HCT116 (cell line): ENCODE measurements around the gene HIVEP3. TPM values are rescaled to one million over a fixed set of nuclear protein-coding genes. Genes with fewer than 3 reads are reported as not detected.

Experiments
- ATAC-seq: fragments of 200-7000 bp; cut with Tn5 transposase; 2 replicates; pipeline ENCODE4 v1.9.1; 2020; ENCODE audit warnings: mild to moderate bottlenecking, moderate library complexity
- BruUV-seq: library from RNA; stranded (reverse); fragments of 400-500 nt; replicated peaks from 2 replicates; lab custom pipeline; 2021; lab: Mats Ljungman, UMichigan
- CTCF ChIA-PET: fragments of 300-600 bp; sonication (Branson Sonifier 250); formaldehyde crosslinking; loops from one replicate; lab custom pipeline; 2021; ENCODE audit warnings: antibody characterized with exemption; lab: Charles Lee
- POLR2A ChIA-PET: fragments of 300-600, 350-600 bp; sonication (Branson Sonifier 250); formaldehyde crosslinking; loops from one replicate; lab custom pipeline; 2021; ENCODE audit warnings: antibody characterized with exemption; lab: Charles Lee
- RAD21 ChIA-PET, 2 experiments: fragments of 300-600 bp; sonication (Branson Sonifier 250); formaldehyde crosslinking; loops; one replicate each; lab custom pipeline; 2023; ENCODE audit warnings: low total read pairs in 2 of 2; ENCODE audit not compliant: uncharacterized antibody in 2 of 2, unreplicated experiment in 2 of 2, low non-redundant PET in 1 of 2; lab: Charles Lee
- DNase-seq: peaks from one replicate; pipeline ENCODE4 v3.0.0-alpha.2; 2010; ENCODE audit warnings: low read depth, low spot score
- H2AFZ ChIP-seq: fragments of 200-600 bp; shearing (Covaris generic), sonication (generic); 2 replicates; pipeline ENCODE4 v1.6.1; 2017; ENCODE audit warnings: low read depth, mixed run types, mixed read lengths, antibody characterized with exemption, low read length; ENCODE audit not compliant: poor library complexity, severe bottlenecking
- H3K27ac ChIP-seq: 2 replicates; pipeline ENCODE4 v1.5.1; 2012; ENCODE audit warnings: low read depth, low read length
- H3K27me3 ChIP-seq: fragments of 200-600 bp; sonication (generic); 2 replicates; pipeline ENCODE4 v1.6.1; 2016; ENCODE audit warnings: mixed run types, low read length, mixed read lengths; ENCODE audit not compliant: insufficient read depth
- H3K36me3 ChIP-seq, 2 experiments: fragments of 200-500 bp in 1 of 2; fragments of 200-600 bp in 1 of 2; sonication (Bioruptor generic) in 1 of 2; sonication (generic) in 1 of 2; 2 replicates each; pipeline versions ENCODE4 v1.5.1 to v1.6.1; 2014 to 2016; ENCODE audit warnings: low read length in 2 of 2, inconsistent platforms in 1 of 2, mixed read lengths in 1 of 2, mixed run types in 1 of 2; ENCODE audit not compliant: insufficient read depth in 2 of 2, control insufficient read depth in 1 of 2
- H3K4me1 ChIP-seq, 2 experiments: fragments of 200-600 bp in 1 of 2; sonication (generic) in 1 of 2; 2 replicates each; pipeline versions ENCODE4 v1.5.1 to v1.6.1; 2012 to 2017; ENCODE audit warnings: low read length in 2 of 2, inconsistent platforms in 1 of 2, mild to moderate bottlenecking in 1 of 2, mixed read lengths in 1 of 2, mixed run types in 1 of 2, moderate library complexity in 1 of 2; ENCODE audit not compliant: insufficient read depth in 2 of 2, control insufficient read depth in 1 of 2
- H3K4me2 ChIP-seq: fragments of 200-600 bp; sonication (generic); 2 replicates; pipeline ENCODE4 v1.6.1; 2017; ENCODE audit warnings: mixed run types, low read length, mixed read lengths
- H3K4me3 ChIP-seq, 2 experiments: fragments of 200-600 bp in 1 of 2; sonication (generic) in 1 of 2; replicated peaks in 1 of 2; 2 replicates each; pipeline ENCODE4 v1.5.1; 2011 to 2016; ENCODE audit warnings: low read length in 2 of 2, control low read depth in 1 of 2, low read depth in 1 of 2, mild to moderate bottlenecking in 1 of 2, mixed read lengths in 1 of 2, mixed run types in 1 of 2
- H3K79me2 ChIP-seq: fragments of 200-600 bp; sonication (generic); 2 replicates; pipeline ENCODE4 v1.6.1; 2017; ENCODE audit warnings: mild to moderate bottlenecking, mixed run types, low read length, moderate library complexity, mixed read lengths; ENCODE audit not compliant: insufficient read depth
- H3K9ac ChIP-seq: fragments of 200-600 bp; sonication (generic); 2 replicates; pipeline ENCODE4 v1.6.1; 2016; ENCODE audit warnings: low read length, mixed read lengths
- H3K9me2 ChIP-seq: fragments of 200-600 bp; sonication (generic), shearing (Covaris generic); 2 replicates; pipeline ENCODE4 v1.6.1; 2017; ENCODE audit warnings: mixed run types, mild to moderate bottlenecking, moderate library complexity; ENCODE audit not compliant: insufficient read depth
- H3K9me3 ChIP-seq, 2 experiments: fragments of 200-500 bp in 1 of 2; fragments of 200-600 bp in 1 of 2; sonication (Bioruptor generic) in 1 of 2; sonication (generic) in 1 of 2; 2 replicates each; pipeline ENCODE4 v1.6.1; 2014 to 2017; ENCODE audit warnings: low read length in 2 of 2, mixed read lengths in 2 of 2, inconsistent platforms in 1 of 2, low read depth in 1 of 2, mild to moderate bottlenecking in 1 of 2, mixed run types in 1 of 2, moderate library complexity in 1 of 2; ENCODE audit not compliant: control insufficient read depth in 1 of 2, insufficient read depth in 1 of 2
- H4K20me1 ChIP-seq: fragments of 200-600 bp; sonication (generic), shearing (Covaris generic); 2 replicates; pipeline ENCODE4 v1.6.1; 2017; ENCODE audit warnings: mixed run types, mild to moderate bottlenecking, moderate library complexity; ENCODE audit not compliant: insufficient read depth
- CBX3 ChIP-seq: IDR thresholded peaks from 2 replicates; pipeline ENCODE4 v1.6.1; 2012; ENCODE audit warnings: low read depth
- EGR1 ChIP-seq: IDR thresholded peaks from 2 replicates; pipeline ENCODE4 v1.6.1; 2012; ENCODE audit warnings: low read depth
- EZH2 ChIP-seq: fragments of 200-600 bp; sonication (generic); IDR thresholded peaks from 2 replicates; pipeline ENCODE4 v1.6.1; 2017; ENCODE audit warnings: antibody characterized with exemption, mixed run types
- EZH2phosphoT487 ChIP-seq: fragments of 200-600 bp; IDR thresholded peaks from 2 replicates; pipeline ENCODE4 v1.6.1; 2018; ENCODE audit warnings: antibody characterized with exemption, borderline replicate concordance
- JUND ChIP-seq: IDR thresholded peaks from 2 replicates; pipeline ENCODE4 v1.6.1; 2012
- POLR2A ChIP-seq: IDR thresholded peaks from 2 replicates; pipeline ENCODE4 v1.7.0; 2011; ENCODE audit warnings: borderline replicate concordance; ENCODE audit not compliant: insufficient read depth, insufficient read length; ENCODE audit errors: extremely low read depth
- POLR2AphosphoS5 ChIP-seq: IDR thresholded peaks from 2 replicates; pipeline ENCODE4 v1.6.1; 2011; ENCODE audit warnings: mild to moderate bottlenecking, low read depth, low read length, moderate library complexity
- RAD21 ChIP-seq: IDR thresholded peaks from 2 replicates; pipeline ENCODE4 v1.6.1; 2012; ENCODE audit warnings: low read depth, mild to moderate bottlenecking
- SIN3A ChIP-seq: IDR thresholded peaks from 2 replicates; pipeline ENCODE4 v1.6.1; 2012; ENCODE audit warnings: low read depth
- SP1 ChIP-seq: IDR thresholded peaks from 2 replicates; pipeline ENCODE4 v1.6.1; 2012; ENCODE audit warnings: low read depth
- SRF ChIP-seq: IDR thresholded peaks from 2 replicates; pipeline ENCODE4 v1.6.1; 2012; ENCODE audit warnings: low read depth
- YY1 ChIP-seq: IDR thresholded peaks from 2 replicates; pipeline ENCODE4 v1.6.1; 2011; ENCODE audit warnings: low read length, low read depth, moderate library complexity, mild to moderate bottlenecking; ENCODE audit not compliant: insufficient replicate concordance; ENCODE audit errors: extremely low read depth
- ZFX ChIP-seq: fragments of 450-650 bp; IDR thresholded peaks from 2 replicates; pipeline ENCODE4 v1.6.1; 2017
- intact Hi-C: fragments of 100-400 bp; cut with micrococcal nuclease; formaldehyde crosslinking; loops from 2 replicates; pipeline ENCODE4 v1.10.0; 2022
- total RNA-seq: library from RNA; stranded (reverse); gene quantifications from one replicate; pipeline ENCODE4 v1.2.1, GENCODE V29; 2021; ENCODE audit not compliant: unreplicated experiment
- TF ChIP-seq, protein P1 (sequence below): IDR thresholded peaks from 2 replicates; pipeline ENCODE4 v1.6.1; 2012
- TF ChIP-seq, protein P2 (sequence below), 3 experiments: fragments of 200-600 bp in 1 of 3; sonication (generic) in 1 of 3; IDR thresholded peaks in 2 of 3; conservative IDR thresholded peaks in 1 of 3; 2 replicates each; pipeline ENCODE4 v1.5.1; 2012 to 2017; ENCODE audit warnings: low read depth in 2 of 3, low read length in 2 of 3, antibody characterized with exemption in 1 of 3, borderline replicate concordance in 1 of 3, control low read depth in 1 of 3, mild to moderate bottlenecking in 1 of 3, mixed read lengths in 1 of 3, mixed run types in 1 of 3, moderate library complexity in 1 of 3; ENCODE audit not compliant: insufficient read depth in 1 of 3

HIVEP3 gene
- total RNA-seq, 1 experiment from 2014 or later, result 7.1 TPM

DNA sequence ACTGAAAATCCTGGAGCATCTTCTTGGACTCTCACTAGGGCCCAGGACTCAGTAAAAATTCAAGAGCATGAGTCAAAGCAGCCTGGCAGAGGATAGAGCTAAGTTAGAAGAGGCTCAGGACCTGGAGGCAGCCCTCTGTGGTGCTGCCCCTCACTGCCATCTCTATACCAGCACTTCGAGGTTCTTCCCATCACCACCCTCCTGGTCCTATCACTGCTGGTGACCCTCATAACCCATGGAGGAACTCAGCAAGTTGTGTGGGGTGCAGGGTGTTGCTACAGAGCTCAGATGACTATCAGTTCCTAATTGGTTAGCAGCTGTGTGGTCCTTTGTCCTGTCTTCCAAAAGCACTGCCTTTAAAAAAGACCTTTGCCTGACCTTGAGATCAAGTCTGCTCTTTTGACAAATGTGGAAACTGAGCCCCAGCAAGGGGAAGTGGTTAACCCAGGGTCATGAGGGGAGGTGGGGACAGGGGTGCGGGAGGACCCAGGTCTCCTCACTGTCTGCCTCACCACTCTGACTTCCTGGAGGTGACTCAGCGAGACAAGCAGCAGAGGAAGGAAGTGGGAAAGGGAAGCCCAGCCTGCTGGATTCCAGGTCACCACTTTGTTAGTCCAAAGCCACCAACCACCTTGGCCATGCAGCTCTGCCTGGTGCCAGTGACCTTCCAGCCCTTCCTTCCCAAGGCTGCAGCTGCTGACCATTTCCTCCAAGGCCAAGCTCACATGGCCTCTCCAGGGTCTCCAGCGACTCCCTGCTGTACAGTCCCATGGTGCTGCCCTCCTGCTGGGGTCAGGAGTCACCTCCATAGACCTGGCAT, 234.8 kb downstream of the HIVEP3 start:
- H3K9me3 ChIP-seq, result no peaks in the 10 kb centered on the region
- TF ChIP-seq EZH2 (no peak), CBX3 (peak; percentile 45; the same call in 1 of the 2 replicates), JUND (peak; percentile 33), SP1 (peak; percentile 44)
- TF ChIP-seq, protein P1, sequence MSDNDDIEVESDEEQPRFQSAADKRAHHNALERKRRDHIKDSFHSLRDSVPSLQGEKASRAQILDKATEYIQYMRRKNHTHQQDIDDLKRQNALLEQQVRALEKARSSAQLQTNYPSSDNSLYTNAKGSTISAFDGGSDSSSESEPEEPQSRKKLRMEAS, result peak; percentile 46; the same call in 1 of the 2 replicates
- TF ChIP-seq, all 23 proteins: peak for 4
- ATAC-seq, result peak; percentile 89
- intact Hi-C loops, result no loop called here
- ChIA-PET POLR2A (no interaction called here), CTCF (no interaction called here), RAD21 (no interaction called here)
- H2AFZ ChIP-seq, result peak overlapping the region; percentile 54
- H3K36me3 ChIP-seq, result no peaks in the 10 kb centered on the region
- peak overlapping the region in 1 of 2 experiments; percentile 16; a peak in 1 of 4 replicates for H3K4me3 ChIP-seq
- H3K9ac ChIP-seq, result 0 out of 2 replicates have a peak overlapping the region, but pooled peaks have one; percentile 7
- no peaks in the 10 kb centered on the region for H4K20me1 ChIP-seq
- no peak for DNase-seq
- H3K4me1 ChIP-seq, result peaks cover 11 to 19% of the 10 kb centered on the region in 2 experiments
- peak overlapping the region; percentile 77 for H3K4me2 ChIP-seq
- H3K9me2 ChIP-seq, result no peaks in the 10 kb centered on the region
- no TSS peak for BruUV-seq
- no peaks in the 10 kb centered on the region for H3K79me2 ChIP-seq
- H3K27ac ChIP-seq, result peak overlapping the region; percentile 9; the same call in 1 of the 2 replicates
- no peaks in the 10 kb centered on the region for H3K27me3 ChIP-seq

DNA sequence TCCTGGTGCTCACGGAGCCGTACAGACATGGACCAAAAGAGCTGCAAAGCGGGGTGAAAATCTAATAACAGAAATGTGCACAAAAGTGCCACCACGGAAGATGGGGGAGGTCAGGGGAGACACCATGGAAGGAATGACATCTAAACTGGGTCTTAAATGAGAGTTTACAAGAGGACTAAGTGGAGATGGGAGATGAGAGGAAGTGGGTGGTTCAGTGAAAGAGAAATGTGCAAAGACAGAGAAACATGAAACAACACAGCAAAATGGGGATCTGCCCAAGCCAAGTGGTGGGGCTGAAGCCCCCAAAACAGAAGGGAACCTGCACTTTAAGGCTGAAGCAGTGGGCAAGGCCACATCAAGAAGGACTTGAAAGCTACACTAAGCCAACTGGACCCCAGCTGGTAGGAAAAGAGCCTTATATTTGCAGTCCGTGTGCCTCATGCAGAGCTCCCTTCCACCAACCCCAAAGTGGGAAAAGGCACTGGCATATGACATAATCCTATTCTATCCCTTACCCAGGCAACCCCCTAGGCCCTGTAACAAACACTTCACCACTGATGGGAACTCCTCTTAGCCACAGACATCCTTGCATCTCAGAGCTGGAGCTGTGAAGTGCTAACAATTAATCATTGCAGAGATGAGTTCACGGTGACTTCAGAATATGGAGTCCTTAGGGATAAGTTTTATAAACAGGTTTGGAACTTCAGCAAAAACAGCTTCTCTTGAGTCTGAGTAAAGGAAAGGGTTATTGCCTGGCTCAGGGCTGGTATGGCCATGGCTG, 235.7 kb downstream of the HIVEP3 start:
- no peak for ATAC-seq
- intact Hi-C loops, result no loop called here
- H3K79me2 ChIP-seq, result no peaks in the 10 kb centered on the region
- no peak overlapping the region; the same call in 1 of the 2 replicates for H3K27ac ChIP-seq
- no peaks in the 10 kb centered on the region for H3K9me2 ChIP-seq
- no peak overlapping the region for H3K9ac ChIP-seq
- no peaks in the 10 kb centered on the region for H3K36me3 ChIP-seq
- RAD21 ChIA-PET, result no interaction called here
- no peak overlapping the region for H2AFZ ChIP-seq
- CTCF ChIA-PET, result no interaction called here
- peak overlapping the region; percentile 77; the same call in 1 of the 2 replicates for H3K4me2 ChIP-seq
- no peaks in the 10 kb centered on the region for H3K27me3 ChIP-seq
- H3K4me3 ChIP-seq, result no peak overlapping the region
- peaks cover 11 to 27% of the 10 kb centered on the region in 2 experiments for H3K4me1 ChIP-seq
- POLR2A ChIA-PET, result no interaction called here
- no peaks in the 10 kb centered on the region for H4K20me1 ChIP-seq
- H3K9me3 ChIP-seq, result no peaks in the 10 kb centered on the region
- no TSS peak for BruUV-seq
- no peak for DNase-seq
- TF ChIP-seq EZH2 (no peak), POLR2A (no peak), ZFX (no peak), POLR2AphosphoS5 (no peak), YY1 (no peak), SRF (no peak), EGR1 (no peak), SP1 (no peak), CBX3 (no peak), RAD21 (no peak), EZH2phosphoT487 (no peak), SIN3A (no peak)
- TF ChIP-seq, protein P2, sequence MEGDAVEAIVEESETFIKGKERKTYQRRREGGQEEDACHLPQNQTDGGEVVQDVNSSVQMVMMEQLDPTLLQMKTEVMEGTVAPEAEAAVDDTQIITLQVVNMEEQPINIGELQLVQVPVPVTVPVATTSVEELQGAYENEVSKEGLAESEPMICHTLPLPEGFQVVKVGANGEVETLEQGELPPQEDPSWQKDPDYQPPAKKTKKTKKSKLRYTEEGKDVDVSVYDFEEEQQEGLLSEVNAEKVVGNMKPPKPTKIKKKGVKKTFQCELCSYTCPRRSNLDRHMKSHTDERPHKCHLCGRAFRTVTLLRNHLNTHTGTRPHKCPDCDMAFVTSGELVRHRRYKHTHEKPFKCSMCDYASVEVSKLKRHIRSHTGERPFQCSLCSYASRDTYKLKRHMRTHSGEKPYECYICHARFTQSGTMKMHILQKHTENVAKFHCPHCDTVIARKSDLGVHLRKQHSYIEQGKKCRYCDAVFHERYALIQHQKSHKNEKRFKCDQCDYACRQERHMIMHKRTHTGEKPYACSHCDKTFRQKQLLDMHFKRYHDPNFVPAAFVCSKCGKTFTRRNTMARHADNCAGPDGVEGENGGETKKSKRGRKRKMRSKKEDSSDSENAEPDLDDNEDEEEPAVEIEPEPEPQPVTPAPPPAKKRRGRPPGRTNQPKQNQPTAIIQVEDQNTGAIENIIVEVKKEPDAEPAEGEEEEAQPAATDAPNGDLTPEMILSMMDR (IDR thresholded peaks at IDR 0.05 in 2 of 3, conservative IDR thresholded peaks at IDR 0.05 in 1 of 3; ENCODE audit: borderline replicate concordance in 1 of 3, insufficient read depth in 1 of 3, low read depth in 2 of 3, low read length in 2 of 3), result no peak
